A549 treated with RU486 at 1 μM for 4 hours (cell line): ENCODE data around the gene GLS2. TPM values are rescaled to one million over a fixed set of nuclear protein-coding genes. Genes with fewer than 3 reads are reported as not detected.

Experiments used
- total RNA-seq: library from RNA; stranded (reverse); fragments of 200-300 nt; extraction: Qiagen RNA extraction; gene quantifications from 5 replicates; pipeline ENCODE4 v1.2.3, GENCODE V29; 2022; ENCODE audit warnings: low read depth

The GLS2 gene
- total RNA-seq = 0.09 to 0.76 TPM (median 0.16 TPM) in 5 replicates

GRCh38 chr12:56488041-56488955 lies at the start of gene GLS2:
GLS2 (minus strand) TSS chr12:56488161; CDS start chr12:56488118, 43 bp downstream.

GRCh38 chr12:56521590-56522371 lies 33.8 kb upstream of the GLS2 start, which contains the start of gene RBMS2:
RBMS2 (plus strand) TSS chr12:56521820; CDS start chr12:56522024, 204 bp downstream.

GRCh38 chr12:56468216-56469006 lies 19.6 kb downstream of the GLS2 start, which contains the start of gene SPRYD4:
SPRYD4 (plus strand) TSS chr12:56468578; CDS start chr12:56468592, 14 bp downstream.

GRCh38 chr12:56454557-56454956 lies 33.4 kb downstream of the GLS2 start, which contains the start of gene MIP:
MIP (minus strand) TSS chr12:56454657; CDS start chr12:56454613, 44 bp downstream.

GRCh38 chr12:56448860-56449621 lies 38.9 kb downstream of the GLS2 start, which contains the start of gene TIMELESS:
TIMELESS (minus strand) TSS chr12:56449426; CDS start chr12:56434170, 15,256 bp downstream.

Other genes with a start within 250 kb of the GLS2 start
- 36.4 to 49.1 TPM (median 44.3 TPM) in 5 replicates for gene ANKRD52, start 229.8 kb downstream of the GLS2 start, total RNA-seq
- 16.4 to 20.6 TPM (median 19.3 TPM) in 5 replicates for gene COQ10A, start 221.2 kb downstream of the GLS2 start, total RNA-seq
- 152 to 175 TPM (median 157 TPM) in 5 replicates for gene CS, start 187.8 kb downstream of the GLS2 start, total RNA-seq
- 117 to 168 TPM (median 137 TPM) in 5 replicates for gene CNPY2, start 172.2 kb downstream of the GLS2 start, total RNA-seq
- gene PAN2, start 154.2 kb downstream of the GLS2 start, total RNA-seq = 11.9 to 16.2 TPM (median 14.3 TPM) in 5 replicates
- 0.42 to 0.74 TPM (median 0.59 TPM) in 5 replicates for gene IL23A, start 149.3 kb downstream of the GLS2 start, total RNA-seq
- gene STAT2, start 128.1 kb downstream of the GLS2 start, total RNA-seq = 10.6 to 11.7 TPM (median 11.3 TPM) in 5 replicates
- gene APOF, start 125.3 kb downstream of the GLS2 start, total RNA-seq = not detected in 5 replicates
- gene TIMELESS, start 38.7 kb downstream of the GLS2 start, total RNA-seq = 33.4 to 39.1 TPM (median 36.7 TPM) in 5 replicates
- not detected in 5 replicates for gene MIP, start 33.5 kb downstream of the GLS2 start, total RNA-seq
- gene SPRYD4, start 19.6 kb downstream of the GLS2 start, total RNA-seq = 1.6 to 2.1 TPM (median 1.9 TPM) in 5 replicates
- gene RBMS2, start 33.7 kb upstream of the GLS2 start, total RNA-seq = 10.4 to 14.5 TPM (median 13.6 TPM) in 5 replicates
- gene BAZ2A, start 142.2 kb upstream of the GLS2 start, total RNA-seq = 25.8 to 43.7 TPM (median 39.2 TPM) in 5 replicates
- 773 to 1,102 TPM (median 887 TPM) in 5 replicates for gene ATP5F1B, start 157.8 kb upstream of the GLS2 start, total RNA-seq
- 245 to 446 TPM (median 429 TPM) in 5 replicates for gene PTGES3, start 200.1 kb upstream of the GLS2 start, total RNA-seq
- gene NACA, start 237.1 kb upstream of the GLS2 start, total RNA-seq = 1,520 to 2,027 TPM (median 1,634 TPM) in 5 replicates